GM12878 (cell line): ENCODE results near the gene MAPRE2. TPM values are rescaled to one million over a fixed set of nuclear protein-coding genes. Genes with fewer than 3 reads are reported as not detected.

Experiments used
- ATAC-seq: fragments of 200-7000 bp; cut with Tn5 transposase; 3 replicates; pipeline ENCODE4 v1.9.1; 2020; ENCODE audit warnings: mild to moderate bottlenecking, moderate library complexity
- BruUV-seq: library from RNA; stranded (reverse); fragments of 400-500 nt; replicated peaks from 2 replicates; lab custom pipeline; 2021; lab: Mats Ljungman, UMichigan
- CTCF ChIA-PET: fragments of 300-600 bp; sonication (Branson Sonifier 250); formaldehyde crosslinking; extraction: SDS; loops from one replicate; lab custom pipeline; 2021; ENCODE audit warnings: inconsistent platforms; lab: Yijun Ruan, JAX
- POLR2A ChIA-PET: fragments of 350-600 bp; formaldehyde crosslinking; extraction: SDS; loops from one replicate; lab custom pipeline; 2021; ENCODE audit warnings: inconsistent platforms; lab: Charles Lee
- RAD21 ChIA-PET: fragments of 300-600 bp; sonication (Branson Sonifier 250); formaldehyde crosslinking; loops from one replicate; lab custom pipeline; 2023; ENCODE audit warnings: antibody characterized with exemption; ENCODE audit not compliant: unreplicated experiment; lab: Charles Lee
- SMC1A ChIA-PET: fragments of 300-600 bp; sonication (Branson Sonifier 250); formaldehyde crosslinking; loops from one replicate; lab custom pipeline; 2023; ENCODE audit not compliant: unreplicated experiment, uncharacterized antibody; lab: Charles Lee
- DNase-seq: peaks from one replicate; pipeline ENCODE4 v3.0.0-alpha.2; 2011; ENCODE audit warnings: low read depth, low spot score
- FAIRE-seq: peaks from 3 replicates; lab custom pipeline; 2011; peaks lifted over from hg19 to GRCh38; lab: Jason Lieb, UNC
- H2AFZ ChIP-seq: 2 replicates; pipeline ENCODE4 v1.6.0; 2011; ENCODE audit warnings: low read depth, low read length, control low read depth; ENCODE audit not compliant: control insufficient read depth
- H3K27ac ChIP-seq: 2 replicates; pipeline ENCODE4 v1.5.1; 2011; ENCODE audit warnings: control low read depth; ENCODE audit not compliant: control insufficient read depth, insufficient read depth
- H3K27me3 ChIP-seq, 2 experiments: replicated peaks in 1 of 2; 2 replicates each; pipeline versions ENCODE4 v1.6.0 to v1.6.1; 2011; ENCODE audit warnings: low read length in 1 of 2; ENCODE audit not compliant: control insufficient read depth in 2 of 2, insufficient read depth in 2 of 2
- H3K36me3 ChIP-seq, 2 experiments: 2 replicates each; pipeline ENCODE4 v1.5.1; 2011; ENCODE audit warnings: low read length in 1 of 2; ENCODE audit not compliant: control insufficient read depth in 2 of 2, insufficient read depth in 2 of 2
- H3K4me1 ChIP-seq: 2 replicates; pipeline ENCODE4 v1.6.1; 2011; ENCODE audit warnings: mild to moderate bottlenecking, low read length, moderate library complexity, mixed read lengths; ENCODE audit not compliant: control insufficient read depth, insufficient read depth
- H3K4me2 ChIP-seq: 2 replicates; pipeline ENCODE4 v1.6.0; 2011; ENCODE audit warnings: control low read depth; ENCODE audit not compliant: control insufficient read depth, insufficient read depth
- H3K4me3 ChIP-seq: fragments of 200-600 bp; sonication (generic); 2 replicates; pipeline ENCODE4 v1.5.1; 2016
- H3K79me2 ChIP-seq: 2 replicates; pipeline ENCODE4 v1.6.0; 2011; ENCODE audit warnings: low read length; ENCODE audit not compliant: control insufficient read depth, insufficient read depth
- H3K9ac ChIP-seq: 2 replicates; pipeline ENCODE4 v1.8.0; 2011; ENCODE audit warnings: low read length, control low read depth, mixed read lengths; ENCODE audit not compliant: control insufficient read depth, insufficient read depth
- H3K9me3 ChIP-seq: replicated peaks from 3 replicates; pipeline ENCODE4 v1.5.1; 2011; ENCODE audit warnings: mild to moderate bottlenecking, low read length; ENCODE audit not compliant: control insufficient read depth, insufficient read depth
- H4K20me1 ChIP-seq: 2 replicates; pipeline ENCODE4 v1.6.0; 2011; ENCODE audit not compliant: control insufficient read depth, insufficient read depth
- BACH1 ChIP-seq: fragments of 450-650 bp; IDR thresholded peaks from 2 replicates; pipeline ENCODE4 v1.6.1; 2017; ENCODE audit warnings: mild to moderate bottlenecking, borderline replicate concordance
- FOXM1 ChIP-seq: IDR thresholded peaks from 2 replicates; pipeline ENCODE4 v1.6.1; 2012; ENCODE audit warnings: low read depth, mild to moderate bottlenecking, inconsistent platforms, low read length, moderate library complexity
- KAT2A ChIP-seq: conservative IDR thresholded peaks from 2 replicates; pipeline ENCODE4 v1.6.1; 2011; ENCODE audit warnings: low read depth, low read length; ENCODE audit not compliant: control insufficient read depth
- PAX5 ChIP-seq: IDR thresholded peaks from 2 replicates; pipeline ENCODE4 v1.6.1; 2011; ENCODE audit warnings: low read depth, low read length, borderline replicate concordance
- RELA ChIP-seq: fragments of 450-650 bp; IDR thresholded peaks from 2 replicates; pipeline ENCODE4 v1.8.0; 2014; ENCODE audit warnings: borderline replicate concordance; ENCODE audit not compliant: partially characterized antibody
- STAT1 ChIP-seq: fragments of 450-650 bp; conservative IDR thresholded peaks from 2 replicates; pipeline ENCODE4 v1.6.1; 2014; ENCODE audit warnings: antibody characterized with exemption, mild to moderate bottlenecking
- SUZ12 ChIP-seq: fragments of 200-600 bp; sonication (generic); IDR thresholded peaks from one replicate; pipeline ENCODE4 v1.6.1; 2018; ENCODE audit warnings: antibody characterized with exemption, mild to moderate bottlenecking; ENCODE audit not compliant: unreplicated experiment
- WGBS: methylation state at CpG from one replicate; pipeline ENCODE4 v1.1.6; 2016; ENCODE audit warnings: low lambda C conversion rate; ENCODE audit not compliant: insufficient replicate concordance, insufficient coverage; ENCODE audit errors: missing lambda C conversion rate; 5-methylcytosine and 5-hydroxymethylcytosine counted together
- in situ Hi-C: fragments of 300-500 bp; cut with MboI; formaldehyde crosslinking; loops from 9 replicates; pipeline ENCODE4 v1.14.3; 2018; ENCODE audit warnings: mixed read lengths
- intact Hi-C: fragments of 100-400 bp; cut with micrococcal nuclease; formaldehyde crosslinking; loops from one replicate; pipeline ENCODE4 v1.14.2; 2022; ENCODE audit not compliant: unreplicated experiment
- polyA plus RNA-seq, 11 experiments: library from polyadenylated mRNA; depleted of rRNA in 4 of 11; unstranded in 6 of 11; stranded (reverse) in 5 of 11; fragments of >200 nt; fragmentation: Nextera tagmentation in 4 of 11; fragmentation: Illumina TruSeq in 1 of 11; extraction: Ambion mirVana in 4 of 11; extraction: Trizol in 1 of 11; gene quantifications; 1 replicate in 1 of 11; 2 replicates in 10 of 11; pipeline versions ENCODE4 v1.2.1 to v1.2.3, GENCODE V29; 2011 to 2016; ENCODE audit warnings: inconsistent platforms in 2 of 11, missing spikeins in 2 of 11, low read depth in 1 of 11
- total RNA-seq, 4 experiments: library from RNA; depleted of rRNA in 3 of 4; stranded (reverse); fragments of >200 nt in 3 of 4; fragmentation: Illumina TruSeq in 1 of 4; extraction: Trizol in 1 of 4; gene quantifications; 2 replicates each; pipeline versions ENCODE4 v1.2.1 to v1.2.3, GENCODE V29; 2013 to 2021
- TF ChIP-seq, protein P1 (sequence below): fragments of 450-650 bp; IDR thresholded peaks from 2 replicates; pipeline ENCODE4 v1.6.1; 2016; ENCODE audit warnings: mild to moderate bottlenecking
- TF ChIP-seq, protein P2 (sequence below): IDR thresholded peaks from 2 replicates; pipeline ENCODE4 v1.6.1; 2011; ENCODE audit warnings: low read depth, low read length, improper control_type of control experiment, borderline replicate concordance

MAPRE2 gene
- total and polyA plus RNA-seq, 10 of the 15 experiments (the other 5 are each of a cell fraction or from before 2014, with no cell fraction given): 11.0 to 50.6 (median 24.0) TPM

DNA sequence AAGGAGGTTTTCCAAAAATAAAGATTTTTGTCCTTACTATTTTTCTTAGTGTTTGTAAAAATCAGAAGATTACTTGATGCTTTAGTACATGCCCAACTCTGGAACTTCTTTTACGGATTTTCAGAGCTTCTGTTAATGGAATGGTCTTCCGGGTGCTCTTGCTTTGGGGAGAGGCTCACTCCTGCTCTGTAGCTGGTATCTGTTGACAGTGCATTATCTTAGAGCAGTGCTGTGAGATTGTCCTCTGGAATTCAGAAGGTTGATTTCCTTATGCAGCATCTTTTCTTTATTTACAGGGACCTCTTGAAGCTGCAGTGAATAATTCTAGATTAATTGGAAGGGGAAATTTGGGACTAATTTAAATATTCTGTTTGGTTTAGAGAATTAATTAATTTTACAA lies 4.6 kb downstream of the MAPRE2 start:
- Histone ChIP-seq H3K27ac (peak overlapping the region; percentile 73), H3K27me3 (no peaks in the 10 kb centered on the region), H3K79me2 (peaks cover 79% of the 10 kb centered on the region), H3K9me3 (no peaks in the 10 kb centered on the region; the same call in 2 of the 3 replicates), H4K20me1 (no peaks in the 10 kb centered on the region)
- POLR2A ChIA-PET: interaction anchor here (0.6 to 2.7 kb wide), 6 partner anchors 12 to 452 kb away, joined by 3 to 9 read pairs (median 3); partner anchors contain the start of gene INO80C
- in situ Hi-C loops: no loop called here
- RAD21 ChIA-PET: interaction anchor here (1.0 to 6.1 kb wide), 7 partner anchors 14 to 1206 kb away, joined by 3 to 59 read pairs (median 4); no protein-coding TSS in a partner anchor
- FAIRE-seq (no peak), DNase-seq (no peak), ATAC-seq (no peak)
- no peak for TF ChIP-seq STAT1
- TF ChIP-seq, protein P1, sequence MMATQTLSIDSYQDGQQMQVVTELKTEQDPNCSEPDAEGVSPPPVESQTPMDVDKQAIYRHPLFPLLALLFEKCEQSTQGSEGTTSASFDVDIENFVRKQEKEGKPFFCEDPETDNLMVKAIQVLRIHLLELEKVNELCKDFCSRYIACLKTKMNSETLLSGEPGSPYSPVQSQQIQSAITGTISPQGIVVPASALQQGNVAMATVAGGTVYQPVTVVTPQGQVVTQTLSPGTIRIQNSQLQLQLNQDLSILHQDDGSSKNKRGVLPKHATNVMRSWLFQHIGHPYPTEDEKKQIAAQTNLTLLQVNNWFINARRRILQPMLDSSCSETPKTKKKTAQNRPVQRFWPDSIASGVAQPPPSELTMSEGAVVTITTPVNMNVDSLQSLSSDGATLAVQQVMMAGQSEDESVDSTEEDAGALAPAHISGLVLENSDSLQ: no peak
- TF ChIP-seq RELA: no peak
- TF ChIP-seq FOXM1: no peak
- TF ChIP-seq BACH1: no peak
- TF ChIP-seq, protein P2, sequence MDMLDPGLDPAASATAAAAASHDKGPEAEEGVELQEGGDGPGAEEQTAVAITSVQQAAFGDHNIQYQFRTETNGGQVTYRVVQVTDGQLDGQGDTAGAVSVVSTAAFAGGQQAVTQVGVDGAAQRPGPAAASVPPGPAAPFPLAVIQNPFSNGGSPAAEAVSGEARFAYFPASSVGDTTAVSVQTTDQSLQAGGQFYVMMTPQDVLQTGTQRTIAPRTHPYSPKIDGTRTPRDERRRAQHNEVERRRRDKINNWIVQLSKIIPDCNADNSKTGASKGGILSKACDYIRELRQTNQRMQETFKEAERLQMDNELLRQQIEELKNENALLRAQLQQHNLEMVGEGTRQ: no peak
- TF ChIP-seq SUZ12: no peak
- TF ChIP-seq KAT2A: no peak
- TF ChIP-seq PAX5: no peak
- TF ChIP-seq, all 136 proteins: peak for 0
- ChIA-PET SMC1A (interaction anchor here (1.1 to 4.8 kb wide), 10 partner anchors 13 to 76 kb away, joined by 3 to 61 read pairs (median 4); no protein-coding TSS in a partner anchor), CTCF (interaction anchor here (1.2 to 3.2 kb wide), 3 partner anchors 18 to 98 kb away, joined by 3 to 26 read pairs (median 5); no protein-coding TSS in a partner anchor)
- Histone ChIP-seq H3K4me2 (peak overlapping the region; percentile 18), H3K4me1 (peaks cover 18% of the 10 kb centered on the region), H3K4me3 (peak overlapping the region; percentile 63), H2AFZ (no peak overlapping the region), H3K36me3 (no peaks in the 10 kb centered on the region), H3K9ac (no peak overlapping the region; the same call in 1 of the 2 replicates)
- intact Hi-C loops: loop anchor here (10.0 kb wide), 2 partner anchors 299 to 569 kb away; partner anchors contain the start of gene ZNF24
- 100% methylated on average over 2 of the region's 2 CpGs for WGBS
- BruUV-seq: no TSS peak
